Pancreas (tissue), 10 donors: ENCODE measurements around the gene C14orf93. TPM values are rescaled to one million over a fixed set of nuclear protein-coding genes. Genes with fewer than 3 reads are reported as not detected.

Experiments used
- ATAC-seq, 4 donors: fragments of 200-7000 bp; cut with Tn5 transposase; one replicate each; pipeline versions ENCODE4 v1.8.0 to v1.9.1; 2020; ENCODE audit warnings: mild to moderate bottlenecking in 4 of 4, moderate library complexity in 4 of 4
- DNase-seq, 6 donors: peaks; one replicate each; pipeline ENCODE4 v3.0.0-alpha.2; 2020
- FAIRE-seq: peaks from 2 replicates; lab custom pipeline; 2012; peaks lifted over from hg19 to GRCh38; lab: Jason Lieb, UNC
- H3K27ac ChIP-seq, 4 donors: fragments of 200-600 bp; sonication (generic); 1 replicate in 3 of 4; 2 replicates in 1 of 4; pipeline versions ENCODE4 v1.5.0 to v1.8.0; 2020
- H3K27me3 ChIP-seq, 4 donors: fragments of 200-600 bp; one replicate each; pipeline ENCODE4 v1.8.0; 2021
- H3K36me3 ChIP-seq, 3 donors: fragments of 200-600 bp; sonication (generic) in 1 of 3; one replicate each; pipeline versions ENCODE4 v1.5.0 to v1.8.0; 2020 to 2021
- H3K4me1 ChIP-seq, 3 donors: fragments of 200-600 bp; one replicate each; pipeline ENCODE4 v1.8.0; 2021
- H3K4me3 ChIP-seq, 4 donors: fragments of 200-600 bp; sonication (generic) in 2 of 4; one replicate each; pipeline versions ENCODE4 v1.5.0 to v1.8.0; 2020 to 2021
- H3K9me3 ChIP-seq, 4 donors: fragments of 200-600 bp; one replicate each; pipeline ENCODE4 v1.8.0; 2021
- CTCF ChIP-seq, 4 donors: fragments of 200-600 bp; sonication (generic) in 3 of 4; IDR thresholded peaks; one replicate each; pipeline versions ENCODE4 v1.5.0 to v1.8.0; 2021; ENCODE audit warnings: antibody characterized with exemption in 4 of 4
- WGBS, 2 donors: extraction: QIAGEN DNeasy Blood & Tissue Kit; methylation state at CpG; one replicate each; pipeline ENCODE4 v1.1.7; 2013; 5-methylcytosine and 5-hydroxymethylcytosine counted together
- intact Hi-C, 3 donors: fragments of 100-400 bp; cut with DNase I; formaldehyde crosslinking; loops; one replicate each; pipeline versions ENCODE4 v1.11.1 to v1.14.2; 2022
- polyA plus RNA-seq, 2 donors: library from polyadenylated mRNA; stranded (reverse); fragments of 200-250 nt; gene quantifications; one replicate each; pipeline ENCODE4 v1.2.3, GENCODE V29; 2013
- total RNA-seq, 6 donors: library from RNA; stranded (reverse); fragmentation: NEBNext Ultra II Directional in 4 of 6; extraction: Animal tissue kit (Norgen Biotek cat#: 25700) in 4 of 6; gene quantifications; one replicate each; pipeline versions ENCODE4 v1.2.1 to v1.2.4, GENCODE V29; 2021 to 2023
- donor health status: healthy with polysubstance abuse.
- donor health status: DM: no; HTN: no; CAD: no; lungs with moderate emphysema.
- donor health status: DM: no; HTN: no; CAD: no.
- donor health status: control.
- donor health status: control.
- donor health status: Bipolar disorder and iron deficiency.
- donor health status: DM: yes; HTN: yes; CAD: no.
- donor health status: DM: no; HTN: no; CAD: no.
- donor health status: DM: no; HTN: no; CAD: no.
- donor health status: DM: yes; HTN: yes; CAD: no.

Gene C14orf93
- total and polyA plus RNA-seq, 8 donors: 4.3 to 11.3 (median 6.5) TPM

- Histone ChIP-seq H3K27me3 (no peaks in the 10 kb centered on the region), H3K27ac (no peak overlapping the region), H3K36me3 (peaks cover 0 to 15% (median 9%) of the 10 kb centered on the region in 3 donors), H3K4me3 (no peak overlapping the region), H3K4me1 (no peaks in the 10 kb centered on the region), H3K9me3 (no peaks in the 10 kb centered on the region)
- ATAC-seq (no peak), DNase-seq (no peak), FAIRE-seq (no peak)
- TF ChIP-seq CTCF (IDR thresholded peaks at IDR 0.05): no peak
- 65 to 71% methylated on average over 8 of the region's 8 CpGs for WGBS, 2 donors
- intact Hi-C loops: no loop called here
These were observed 13.3 kb upstream of the C14orf93 start for GRCh38 chr14:23023022-23023794.

DNA sequence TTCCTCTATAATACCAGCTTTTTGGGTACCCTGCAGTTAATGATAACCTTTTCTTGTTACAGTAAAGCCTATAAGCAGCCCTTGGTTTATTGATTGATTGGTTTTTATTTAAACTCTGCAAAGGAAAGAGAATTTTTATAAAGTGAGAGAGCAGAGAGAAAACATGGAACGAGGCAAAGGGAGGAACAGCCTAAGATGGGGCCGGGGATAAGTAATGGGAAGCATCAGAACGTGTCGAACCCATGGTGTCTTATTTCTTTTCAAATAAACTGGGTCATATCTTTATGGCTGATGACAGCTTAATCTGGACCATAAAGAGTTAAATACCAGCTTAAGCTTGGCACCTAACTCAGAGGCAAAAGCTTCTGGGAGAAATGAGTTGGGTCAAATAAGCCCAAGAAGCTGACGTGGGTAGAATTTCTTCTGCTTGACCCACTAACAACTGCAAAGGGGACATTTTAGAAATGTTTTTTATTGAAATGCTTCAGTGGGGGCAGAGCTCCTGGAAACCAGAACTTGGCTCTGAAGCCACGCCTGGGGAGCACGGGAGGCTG, 12.0 kb upstream of the C14orf93 start:
- intact Hi-C loops: no loop called here
- no peaks in the 10 kb centered on the region for H3K27me3 ChIP-seq
- H3K4me3 ChIP-seq: no peak overlapping the region
- no peaks in the 10 kb centered on the region for H3K4me1 ChIP-seq
- FAIRE-seq: no peak
- H3K36me3 ChIP-seq: peaks cover 0 to 15% (median 9%) of the 10 kb centered on the region in 3 donors
- no peak overlapping the region for H3K27ac ChIP-seq
- 41 to 61% methylated on average over 7 of the region's 7 CpGs for WGBS, 2 donors
- no peak for DNase-seq
- ATAC-seq: no peak
- no peak for TF ChIP-seq CTCF (IDR thresholded peaks at IDR 0.05)
- no peaks in the 10 kb centered on the region for H3K9me3 ChIP-seq

DNA sequence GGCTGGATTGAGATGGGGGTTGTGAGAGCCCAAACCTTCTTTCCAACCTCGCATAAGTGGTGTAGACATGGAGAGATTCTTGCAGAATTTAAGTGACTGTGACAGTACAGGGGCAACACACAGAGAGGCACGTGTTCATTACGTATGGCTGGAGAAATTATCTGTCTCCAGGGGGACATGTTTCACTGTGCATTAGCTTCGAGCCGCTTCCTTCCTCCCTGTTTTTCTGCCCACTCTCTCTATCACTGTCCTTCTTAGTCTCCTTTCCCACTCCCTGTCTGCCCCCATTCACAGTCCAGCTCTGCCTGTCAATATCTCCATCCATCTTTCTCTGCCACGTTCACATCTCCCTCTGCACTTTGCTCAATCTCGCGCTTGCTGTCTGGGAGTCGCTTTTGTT, 11.5 kb upstream of the C14orf93 start:
- FAIRE-seq (no peak), DNase-seq (no peak), ATAC-seq (no peak)
- H3K9me3 ChIP-seq: no peaks in the 10 kb centered on the region
- TF ChIP-seq CTCF (IDR thresholded peaks at IDR 0.05): no peak
- 74 to 75% methylated on average over 9 of the region's 9 CpGs for WGBS, 2 donors
- intact Hi-C loops: no loop called here
- no peak overlapping the region for H3K27ac ChIP-seq
- H3K36me3 ChIP-seq: peaks cover 0 to 15% (median 9%) of the 10 kb centered on the region in 3 donors
- no peaks in the 10 kb centered on the region for H3K4me1 ChIP-seq
- no peaks in the 10 kb centered on the region for H3K27me3 ChIP-seq
- H3K4me3 ChIP-seq: no peak overlapping the region

GRCh38 chr14:23020143-23021128, 10.5 kb upstream of the C14orf93 start:
- intact Hi-C loops: no loop called here
- WGBS, 2 donors: 84 to 90% methylated on average over 7 of the region's 7 CpGs
- ATAC-seq: no peak
- H3K4me1 ChIP-seq: no peaks in the 10 kb centered on the region
- no peaks in the 10 kb centered on the region for H3K27me3 ChIP-seq
- TF ChIP-seq CTCF (IDR thresholded peaks at IDR 0.05): no peak
- H3K4me3 ChIP-seq: no peak overlapping the region
- no peak overlapping the region for H3K27ac ChIP-seq
- no peaks in the 10 kb centered on the region for H3K9me3 ChIP-seq
- DNase-seq: no peak
- no peak for FAIRE-seq
- H3K36me3 ChIP-seq: peaks cover 0 to 5% (median 3%) of the 10 kb centered on the region in 3 donors
